Fibroblast of peridontal ligament (primary cell): ENCODE results near the gene ALX4.

ENCODE experiments used
- DNase-seq: peaks from one replicate; pipeline ENCODE4 v3.0.0-alpha.2; 2010; ENCODE audit errors: extremely low read depth

ALX4 gene

DNA sequence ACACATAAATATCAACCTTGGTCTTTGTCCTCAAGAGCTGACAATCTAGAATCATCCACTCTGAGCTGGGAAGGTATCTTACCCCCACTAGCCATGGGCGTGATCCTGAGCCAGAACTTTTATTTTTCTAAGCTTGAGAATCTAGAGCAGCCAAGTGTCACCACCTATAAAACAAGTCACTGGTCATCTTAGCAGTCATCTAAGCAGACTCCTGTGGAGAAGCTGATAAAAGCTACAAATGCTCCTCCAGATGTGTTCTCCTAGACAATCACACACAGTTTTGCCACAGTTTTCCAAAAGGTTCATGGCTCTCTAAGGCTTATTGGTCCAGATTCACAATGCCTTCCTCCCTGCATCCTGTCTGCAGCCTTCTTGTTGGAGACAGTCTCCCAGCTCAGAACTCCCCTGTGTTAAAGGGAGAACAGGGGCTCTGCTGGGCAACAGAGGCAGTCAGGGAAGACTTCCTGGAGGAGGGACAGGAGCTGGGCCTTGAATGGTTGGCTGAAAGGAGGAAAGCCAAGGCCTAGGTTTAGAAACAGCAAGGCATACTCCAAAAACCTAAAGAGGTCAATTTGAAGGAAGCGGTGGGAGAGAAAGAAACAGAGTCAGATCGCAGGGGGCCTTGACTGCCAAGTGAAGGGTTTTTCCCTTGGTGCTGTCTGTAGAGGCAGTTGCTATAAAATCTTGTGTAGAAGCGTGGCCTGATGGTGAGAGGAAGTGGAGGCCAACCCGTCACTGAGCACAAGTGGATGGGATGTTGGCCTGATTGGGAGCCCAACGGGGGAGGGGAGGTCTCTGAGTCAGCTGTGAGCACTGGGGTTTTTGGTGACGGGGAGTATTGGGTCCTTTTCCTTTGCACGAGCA lies 42.0 kb downstream of the ALX4 start:
- DNase-seq = no peak

DNA sequence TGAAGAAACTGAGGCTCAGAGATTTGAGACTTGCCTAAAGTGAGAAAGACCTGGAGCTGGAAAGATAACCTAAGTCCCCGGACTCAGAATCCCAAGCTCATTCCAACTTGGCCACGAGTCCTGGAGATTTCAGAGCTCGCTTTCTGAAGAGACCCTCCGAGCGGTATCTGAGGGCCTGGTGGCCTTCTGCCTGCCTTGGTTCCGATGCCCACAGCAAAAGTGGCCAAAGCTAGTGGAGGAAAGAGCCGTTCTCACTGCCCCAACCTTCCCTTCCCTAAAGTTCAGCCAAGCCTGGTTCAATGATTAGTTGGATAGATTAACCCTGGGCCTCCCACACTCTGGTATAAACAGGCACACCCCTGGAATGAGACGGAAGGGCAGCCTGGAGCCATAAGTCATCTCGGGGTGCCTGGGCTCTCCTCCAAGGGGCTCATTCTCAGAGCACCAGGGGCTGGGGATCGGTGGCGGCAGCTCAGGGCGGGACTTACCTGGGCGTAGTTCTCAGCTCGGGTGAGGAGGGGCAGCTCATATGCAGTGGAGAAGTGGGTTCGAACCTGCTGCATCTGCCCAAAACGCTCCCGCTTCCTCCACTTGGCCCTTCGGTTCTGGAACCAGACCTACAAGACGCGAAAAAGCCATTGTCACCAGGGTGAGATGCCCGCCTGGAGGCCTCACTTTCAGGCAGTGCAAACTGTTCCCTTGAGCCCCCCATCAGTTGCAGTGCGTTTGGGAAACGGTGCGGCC lies 42.8 kb downstream of the ALX4 start:
- DNase-seq = no peak

DNA sequence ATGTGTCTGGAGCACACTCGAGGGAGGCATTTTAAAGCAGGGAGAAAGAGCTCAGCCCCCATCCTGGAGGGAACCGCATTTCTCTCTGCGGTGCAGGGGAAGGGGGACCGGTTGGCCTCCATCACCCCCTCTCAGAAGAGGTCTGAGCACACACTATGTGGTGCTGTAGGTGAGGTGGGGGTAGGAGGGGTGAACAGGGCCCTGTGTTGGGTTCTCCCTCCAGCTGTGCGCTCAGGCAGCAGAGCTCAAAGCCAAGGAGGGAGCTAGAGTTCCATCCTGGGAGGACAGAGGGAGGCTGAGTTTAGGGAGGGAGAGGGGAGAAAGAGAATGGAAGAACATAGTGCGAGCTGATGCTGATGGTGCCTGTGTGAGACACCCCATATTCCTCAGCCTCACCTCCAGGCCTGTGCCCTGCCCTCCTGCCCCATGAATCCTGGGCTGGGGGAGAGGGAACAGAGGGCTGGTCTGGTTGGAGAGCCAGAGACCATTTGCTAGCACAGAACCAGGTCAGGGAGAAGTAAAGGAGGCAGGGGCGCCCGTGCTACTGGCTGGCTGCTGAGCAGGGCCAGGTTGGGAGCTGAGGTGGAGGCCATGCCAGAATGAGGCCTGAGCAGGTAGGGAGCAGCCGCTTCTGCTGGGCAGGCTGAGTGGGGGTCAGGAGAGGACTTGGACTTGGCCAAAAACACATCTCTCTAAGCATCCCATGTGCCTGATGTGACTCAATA lies 43.7 kb downstream of the ALX4 start:
- DNase-seq = no peak

DNA sequence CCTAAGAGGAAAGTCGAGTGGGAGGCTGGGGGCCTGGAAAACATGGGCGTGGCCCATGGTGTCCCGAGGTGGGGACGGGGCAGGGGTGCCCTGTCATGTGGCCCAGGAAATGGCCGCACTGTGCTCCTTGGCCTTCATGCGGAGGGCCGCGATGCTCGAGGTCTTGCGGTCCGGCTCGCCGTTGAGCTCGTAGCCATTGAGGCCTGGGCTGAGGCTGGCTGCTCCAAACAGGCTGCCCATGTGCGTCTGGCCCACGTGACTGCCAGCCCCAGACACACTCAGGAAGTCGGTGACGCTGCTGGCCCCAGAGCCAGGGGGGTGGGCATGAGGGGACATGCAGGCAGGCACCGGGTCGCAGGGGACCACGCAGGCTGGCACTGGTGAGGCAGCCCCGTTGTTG lies 45.2 kb downstream of the ALX4 start:
- DNase-seq = no peak

DNA sequence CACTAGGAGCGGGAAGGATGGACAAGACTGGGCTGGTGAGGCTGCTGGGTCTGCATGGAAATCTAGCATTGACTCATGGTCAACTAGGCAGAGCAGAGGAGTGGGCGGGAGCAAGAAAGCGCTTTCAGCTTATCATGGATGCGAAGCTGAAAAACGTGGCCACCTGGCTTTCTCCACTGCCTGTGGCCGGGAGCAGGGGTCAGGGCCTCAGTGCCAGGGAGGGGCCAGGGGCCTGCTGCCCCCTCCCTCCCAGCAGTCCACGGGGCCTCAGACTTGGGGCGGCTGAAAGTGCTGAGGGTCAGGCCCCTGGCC lies 45.5 kb downstream of the ALX4 start:
- no peak for DNase-seq

DNA sequence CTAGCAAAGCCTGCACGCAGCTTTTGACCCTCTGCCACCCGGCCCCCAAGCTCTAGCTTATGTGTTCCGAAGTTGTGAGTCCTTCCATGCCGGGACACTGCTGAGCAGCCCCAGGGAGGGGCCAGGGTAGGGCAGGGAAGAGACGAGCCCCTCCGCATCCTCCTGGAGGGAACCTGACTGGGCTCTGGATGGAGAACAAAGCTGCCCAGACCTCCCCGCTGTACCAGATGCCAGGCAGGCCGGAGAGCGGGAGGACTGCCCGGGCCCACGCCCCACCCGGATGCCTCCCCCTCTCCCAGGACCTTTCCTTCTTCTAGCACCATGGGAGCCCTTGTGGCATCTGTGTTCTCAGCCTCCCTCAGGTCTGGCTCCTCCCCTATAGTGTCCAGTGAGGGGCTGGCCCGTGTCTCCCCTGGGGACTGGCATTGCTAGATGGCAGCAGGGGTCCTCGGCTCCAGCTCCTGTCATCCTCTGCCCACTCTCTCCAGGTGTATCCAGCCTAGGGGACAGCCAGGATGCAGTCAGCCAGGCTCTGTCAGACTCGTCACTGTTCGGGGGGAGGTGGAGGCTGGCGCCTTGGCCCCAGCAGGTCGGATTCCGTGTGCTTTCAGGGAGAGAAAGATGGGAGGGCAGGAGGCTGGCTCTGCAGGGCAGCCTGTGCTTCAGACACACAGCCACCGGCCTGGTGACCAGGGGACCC lies 46.1 kb downstream of the ALX4 start:
- DNase-seq = no peak

DNA sequence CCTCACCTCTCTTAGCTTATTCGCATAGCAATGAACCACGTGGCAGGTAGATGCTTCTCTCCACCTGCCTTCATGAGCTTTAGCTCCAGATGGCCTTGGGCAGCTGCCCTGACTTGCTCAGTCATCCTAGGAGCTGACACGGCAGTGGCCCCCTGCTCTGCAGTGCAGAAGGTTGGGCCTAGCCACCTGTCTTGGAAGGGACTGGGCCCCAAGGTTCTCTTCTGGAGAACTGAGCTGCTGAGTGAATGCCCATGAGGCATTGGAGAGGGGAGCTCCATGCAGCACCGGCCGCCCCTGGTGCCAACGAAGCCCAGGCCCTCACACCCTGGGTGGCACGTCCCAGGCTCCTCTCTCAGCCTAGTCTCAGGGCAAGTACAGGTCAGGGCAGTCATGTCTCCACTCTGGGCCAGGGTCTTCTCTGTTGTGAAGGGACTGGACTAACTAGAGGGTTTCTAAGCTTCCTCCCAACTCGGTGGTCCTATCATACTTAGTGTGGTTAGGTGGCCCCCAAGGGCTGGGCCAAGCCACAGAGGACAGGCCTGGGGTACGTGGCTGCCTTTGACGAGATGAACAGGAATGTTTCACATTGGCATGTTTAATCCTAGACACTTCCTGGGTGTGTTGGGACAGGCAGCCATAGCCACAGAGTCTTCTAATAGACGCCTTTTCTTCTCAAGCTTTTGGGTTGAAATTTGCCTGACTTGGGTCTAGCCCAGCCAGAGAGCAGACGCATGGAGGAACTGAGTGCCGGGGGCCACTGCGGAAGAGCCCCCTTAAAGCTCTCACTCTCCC lies 47.9 kb downstream of the ALX4 start:
- no peak for DNase-seq

DNA sequence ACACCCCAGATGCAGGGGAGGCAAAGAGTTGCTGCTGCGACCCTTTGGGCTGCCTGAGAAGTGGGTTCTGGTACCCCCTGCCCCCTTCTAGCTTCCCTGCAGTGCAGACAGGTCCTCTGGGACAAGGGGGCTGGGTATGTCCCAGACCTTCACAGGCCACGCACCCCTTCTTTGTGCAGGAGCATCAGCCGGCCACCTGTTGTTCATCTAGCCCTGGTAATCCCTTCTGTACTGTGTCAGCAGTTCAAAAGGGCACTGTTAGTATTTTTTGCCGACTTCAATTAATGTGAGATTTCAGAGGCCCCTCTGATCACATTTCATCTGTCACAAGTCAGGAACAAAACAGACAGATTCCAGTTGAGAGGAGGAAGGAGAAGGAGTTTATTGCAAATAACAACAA lies 49.9 kb downstream of the ALX4 start:
- no peak for DNase-seq

DNA sequence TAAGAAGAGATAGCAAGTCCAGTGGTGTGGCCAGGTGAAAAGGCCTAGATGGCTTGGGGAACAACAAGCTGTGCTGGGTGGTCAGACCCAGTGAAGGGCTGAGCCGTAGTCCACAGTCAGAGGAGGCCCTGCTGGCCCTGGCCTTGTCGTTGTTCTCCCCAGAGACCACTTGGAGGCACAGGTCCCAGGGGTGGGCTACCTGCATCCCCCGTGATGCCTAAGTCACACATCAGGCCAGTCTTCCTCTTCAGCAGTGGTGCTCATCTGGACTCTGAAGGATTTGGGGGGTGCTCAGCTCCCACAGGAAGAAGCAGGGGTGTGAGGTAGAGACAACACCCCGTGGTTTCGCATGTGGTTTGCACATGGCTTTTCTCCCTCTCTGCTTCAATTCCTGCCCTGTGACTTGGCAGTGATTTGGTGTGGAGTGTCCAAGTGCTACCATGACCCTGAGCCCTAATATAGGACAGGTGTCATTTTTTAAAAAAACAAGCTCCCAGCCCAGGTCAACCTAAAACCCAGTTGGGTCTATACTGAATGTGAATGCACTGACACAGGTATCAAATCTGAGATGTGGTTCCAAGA lies 51.0 kb downstream of the ALX4 start:
- no peak for DNase-seq

DNA sequence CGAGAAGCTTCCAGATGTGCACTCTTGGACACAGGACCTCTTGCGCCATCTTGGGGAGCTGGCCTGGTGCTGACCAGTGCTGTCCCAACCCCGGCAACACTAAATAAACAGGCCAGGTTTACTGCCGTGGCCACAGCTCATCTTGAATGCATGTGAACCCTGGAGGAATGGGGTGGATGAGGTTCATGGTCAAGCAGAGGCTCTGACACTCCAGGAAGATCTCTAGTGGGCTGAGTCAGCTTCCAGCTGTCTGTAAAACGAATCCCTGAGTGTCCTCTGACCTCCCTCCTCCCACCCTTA lies 51.8 kb downstream of the ALX4 start:
- DNase-seq = peak; percentile 15

DNA sequence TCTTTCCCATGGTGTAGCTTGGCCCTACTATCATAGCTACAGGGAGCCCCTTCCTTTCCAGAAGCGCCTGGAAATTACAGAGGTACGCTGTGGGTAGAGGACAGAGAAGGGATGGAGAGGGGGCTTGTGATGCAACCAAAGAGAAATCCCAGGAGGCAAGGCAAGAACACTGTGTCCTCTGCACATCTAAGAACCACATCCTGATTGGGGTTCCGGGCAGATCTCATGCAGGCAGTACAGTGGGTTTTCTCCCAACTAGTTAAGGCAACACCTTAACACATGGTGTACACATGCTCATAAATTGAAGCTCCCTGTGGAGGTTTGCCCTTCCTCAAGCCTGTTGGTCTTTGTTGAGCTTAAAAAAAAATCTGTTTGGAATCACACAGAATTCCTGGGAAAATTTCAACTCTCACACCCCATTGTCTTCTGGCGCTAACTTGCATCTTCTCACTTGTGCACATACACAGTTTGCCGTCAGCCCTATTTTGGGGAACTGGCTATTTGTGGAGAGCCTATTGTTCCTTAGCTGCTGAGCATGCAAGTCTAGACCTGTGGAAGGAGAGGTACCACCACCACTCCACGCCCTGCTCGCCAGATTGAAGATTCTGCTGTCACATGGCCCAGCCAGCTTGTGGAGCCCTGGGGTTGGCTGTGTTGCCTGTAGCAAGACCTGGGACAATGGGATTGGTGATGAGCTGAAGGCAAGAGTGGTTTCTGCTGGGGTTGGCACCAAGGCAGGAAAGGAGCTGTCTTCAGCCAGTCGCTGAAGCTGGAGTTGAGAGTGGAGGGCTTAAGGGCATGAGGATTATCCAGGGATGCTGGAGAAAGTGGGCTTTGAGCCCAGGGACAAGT lies 52.4 kb downstream of the ALX4 start:
- DNase-seq = no peak

DNA sequence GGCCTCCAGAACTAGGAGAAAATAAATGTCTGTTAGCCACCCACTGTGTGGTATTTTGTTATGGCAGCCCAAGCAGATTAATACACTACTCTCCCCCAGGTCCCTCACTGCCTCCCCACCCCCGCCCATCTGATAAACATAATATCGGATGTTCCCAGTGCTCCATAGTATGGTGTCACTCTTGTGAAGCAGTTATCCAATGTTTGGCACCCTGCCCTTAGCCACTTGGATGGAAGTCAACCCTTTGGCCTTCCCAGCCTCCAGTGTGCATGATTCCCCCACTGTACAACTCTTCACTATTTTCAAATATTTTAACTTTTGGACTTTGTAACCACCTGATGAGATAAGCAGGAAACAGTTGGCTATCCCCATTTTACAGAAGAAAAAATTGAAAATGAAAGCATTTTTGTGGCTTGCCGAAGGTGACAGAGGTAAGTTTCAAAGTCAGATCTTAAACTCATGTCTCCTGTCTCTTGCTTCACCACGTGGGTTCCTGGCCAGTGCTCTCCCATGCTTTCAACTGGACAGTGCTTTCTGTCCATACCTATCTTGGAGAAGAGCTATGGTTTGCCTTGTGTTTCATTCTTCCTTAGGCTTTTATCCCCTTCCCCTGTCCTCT lies 53.2 kb downstream of the ALX4 start:
- no peak for DNase-seq

DNA sequence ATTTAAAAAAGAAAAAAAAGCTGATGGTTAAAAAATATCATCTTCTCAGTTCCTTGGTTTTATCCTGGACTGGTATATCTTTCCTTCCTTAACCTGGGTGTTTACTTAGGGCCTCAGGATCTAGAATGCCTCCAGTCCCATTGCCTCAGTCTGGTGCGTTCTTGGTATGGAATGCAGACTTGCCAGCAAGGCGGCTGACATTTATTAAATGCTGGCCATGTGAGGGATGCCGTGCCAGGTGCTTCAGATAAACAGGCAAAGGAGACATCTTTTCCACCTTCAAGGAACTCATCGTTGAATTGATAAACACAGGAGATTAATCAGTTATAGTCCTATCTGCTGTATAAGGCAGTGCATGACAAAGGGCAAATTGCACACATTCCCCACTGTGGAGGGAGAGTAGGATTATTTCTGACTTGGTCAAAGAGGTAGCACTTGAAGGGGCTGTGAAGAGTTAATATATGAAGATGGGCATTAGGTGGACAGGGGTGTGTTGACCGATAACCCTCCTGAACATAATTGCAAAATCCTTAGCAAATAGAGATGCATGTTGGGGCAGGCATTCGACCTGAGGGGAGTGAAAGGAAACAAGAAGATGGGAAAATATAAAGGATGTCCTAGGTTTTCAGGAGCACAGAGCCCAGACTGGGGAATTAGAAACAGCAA lies 54.4 kb downstream of the ALX4 start:
- no peak for DNase-seq

DNA sequence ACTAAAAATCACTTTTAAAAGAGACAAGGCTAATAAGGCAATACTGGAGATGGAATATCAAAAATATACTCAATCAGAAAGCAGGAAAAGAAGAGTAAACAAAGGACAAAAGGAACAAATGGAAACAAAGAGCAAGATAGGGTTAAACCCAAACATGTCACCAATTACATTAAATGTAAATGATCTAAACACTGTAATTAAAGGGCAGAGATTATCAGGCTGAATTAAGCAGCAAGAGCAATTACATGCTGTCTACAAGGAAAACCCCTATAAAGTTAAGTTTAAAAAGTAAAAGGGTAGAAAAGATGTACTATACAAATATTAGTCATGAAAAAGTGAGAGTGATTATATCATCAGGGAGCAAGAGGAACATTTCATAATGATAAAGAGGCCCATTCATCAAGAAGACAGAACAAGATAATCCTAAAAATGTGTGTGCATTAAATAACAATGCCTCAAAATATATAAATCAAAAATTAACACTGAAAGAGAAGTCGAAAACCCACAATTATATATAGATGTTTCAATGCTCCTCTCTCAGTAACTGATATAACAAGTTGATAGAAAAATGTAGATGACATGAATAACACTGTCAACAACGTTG lies 56.8 kb downstream of the ALX4 start:
- DNase-seq = no peak

DNA sequence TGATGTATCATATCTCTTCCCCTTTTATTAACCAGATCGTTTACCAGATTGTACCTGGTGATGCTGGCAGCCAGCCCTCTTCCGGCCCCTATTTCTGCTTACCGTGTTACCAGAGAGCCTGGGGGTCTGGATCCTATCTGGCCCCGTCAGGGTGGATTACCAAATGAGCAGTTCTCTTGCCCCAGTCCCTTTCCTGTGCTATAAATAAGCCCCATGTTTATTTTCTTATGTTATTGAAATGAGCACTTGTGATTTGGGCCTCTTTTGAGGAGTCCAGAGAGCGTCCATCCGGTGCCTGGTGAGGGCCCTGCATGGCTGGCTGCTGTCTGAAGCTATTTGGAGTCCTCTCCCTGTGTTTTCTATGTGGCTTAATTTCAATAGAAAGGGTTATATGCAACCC lies 59.5 kb downstream of the ALX4 start:
- no peak for DNase-seq

DNA sequence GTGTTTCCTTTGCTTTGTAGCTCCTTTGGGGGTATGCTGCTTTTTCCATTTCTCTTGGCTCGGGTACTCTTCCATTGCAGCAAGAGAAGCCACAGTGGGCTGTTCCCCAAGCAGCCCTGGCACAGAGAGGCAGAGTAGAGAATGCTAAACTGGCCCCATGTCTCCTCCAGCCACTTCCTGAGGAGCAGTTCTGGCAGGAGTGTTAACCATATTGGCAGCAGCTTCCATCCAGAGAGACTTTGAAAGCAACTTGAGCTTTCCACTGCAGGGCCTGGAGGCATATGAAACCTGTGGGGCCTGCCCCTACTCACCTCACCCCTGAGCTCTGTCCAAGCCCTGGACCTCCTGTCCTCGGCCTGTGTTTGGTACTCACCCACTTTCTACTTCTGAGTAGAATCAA lies 61.8 kb downstream of the ALX4 start:
- DNase-seq = peak; percentile 68

DNA sequence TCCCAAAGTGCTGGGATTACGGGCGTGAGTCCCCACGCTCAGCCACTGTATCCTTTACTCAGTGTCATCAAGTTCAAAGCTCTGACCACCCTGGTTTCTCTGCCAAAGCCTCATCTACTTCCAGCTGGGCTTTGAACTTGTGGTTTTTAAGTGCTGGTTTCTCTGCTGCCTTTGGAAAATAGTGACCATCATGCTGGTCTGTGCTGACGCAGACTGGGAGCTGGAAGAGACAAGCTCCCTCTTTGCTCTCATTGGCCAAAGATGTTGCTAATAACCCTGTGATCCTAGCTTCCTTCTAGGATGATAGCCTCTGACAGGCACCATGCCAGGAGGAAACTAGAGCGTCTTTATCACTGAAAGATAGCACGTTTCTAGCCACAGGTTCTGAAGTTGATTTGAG lies 62.4 kb downstream of the ALX4 start:
- DNase-seq = no peak

DNA sequence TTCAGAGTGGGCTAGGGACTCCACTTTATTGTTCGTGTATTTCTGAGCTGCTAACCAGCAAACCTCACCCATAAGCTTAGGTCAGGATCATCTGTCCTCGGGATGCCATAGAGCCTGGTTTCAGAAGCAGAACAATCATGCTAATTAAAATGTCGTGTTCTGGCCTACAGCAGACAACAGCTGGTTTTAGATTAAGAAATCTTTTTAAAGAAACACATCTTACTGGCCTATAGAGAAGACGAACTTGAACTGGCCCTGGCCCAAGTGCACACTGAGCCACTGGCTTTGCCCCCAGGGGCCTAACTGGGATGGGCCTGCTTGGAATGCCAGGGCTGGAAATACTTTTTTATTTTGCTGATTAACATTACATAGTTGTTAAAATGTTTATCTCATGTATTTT lies 63.2 kb downstream of the ALX4 start:
- DNase-seq = peak; percentile 85
